A549 treated with ZK216348 at 1 μM for 4 hours (cell line): ENCODE measurements around the gene ARL4D. TPM values are rescaled to one million over a fixed set of nuclear protein-coding genes. Genes with fewer than 3 reads are reported as not detected.

Source experiments
- total RNA-seq: library from RNA; stranded (reverse); fragments of 200-300 nt; extraction: Qiagen RNA extraction; gene quantifications from 5 replicates; pipeline ENCODE4 v1.2.3, GENCODE V29; 2022; ENCODE audit warnings: low read depth

The ARL4D gene
- total RNA-seq, result 15.4 to 28.0 TPM (median 23.1 TPM) in 5 replicates

GRCh38 chr17:43398724-43399595, at the start of gene ARL4D:
Gene ARL4D (plus strand): TSS chr17:43398993. CDS start chr17:43399733, 740 bp downstream.

Other genes starting within 250 kb of the ARL4D start
- 31.8 to 47.2 TPM (median 41.3 TPM) in 5 replicates for gene NBR1, start 227.8 kb upstream of the ARL4D start, total RNA-seq
- 0.80 to 1.8 TPM (median 0.97 TPM) in 5 replicates for gene TMEM106A, start 187.1 kb upstream of the ARL4D start, total RNA-seq
- not detected in 5 replicates for gene CCDC200, start 170.4 kb upstream of the ARL4D start, total RNA-seq
- not detected in 5 replicates for gene RNU2-1, start 165.0 kb upstream of the ARL4D start, total RNA-seq
- 38.7 to 46.6 TPM (median 42.8 TPM) in 5 replicates for gene DHX8, start 85.0 kb downstream of the ARL4D start, total RNA-seq
- 44.1 to 52.6 TPM (median 50.8 TPM) in 5 replicates for gene ETV4, start 147.3 kb downstream of the ARL4D start, total RNA-seq